ENCODE results near the gene RHO. TPM values are rescaled to one million over a fixed set of nuclear protein-coding genes. Genes with fewer than 3 reads are reported as not detected.

Gene RHO
- total RNA-seq, 2 donors from 2014 or later = not detected

DNA sequence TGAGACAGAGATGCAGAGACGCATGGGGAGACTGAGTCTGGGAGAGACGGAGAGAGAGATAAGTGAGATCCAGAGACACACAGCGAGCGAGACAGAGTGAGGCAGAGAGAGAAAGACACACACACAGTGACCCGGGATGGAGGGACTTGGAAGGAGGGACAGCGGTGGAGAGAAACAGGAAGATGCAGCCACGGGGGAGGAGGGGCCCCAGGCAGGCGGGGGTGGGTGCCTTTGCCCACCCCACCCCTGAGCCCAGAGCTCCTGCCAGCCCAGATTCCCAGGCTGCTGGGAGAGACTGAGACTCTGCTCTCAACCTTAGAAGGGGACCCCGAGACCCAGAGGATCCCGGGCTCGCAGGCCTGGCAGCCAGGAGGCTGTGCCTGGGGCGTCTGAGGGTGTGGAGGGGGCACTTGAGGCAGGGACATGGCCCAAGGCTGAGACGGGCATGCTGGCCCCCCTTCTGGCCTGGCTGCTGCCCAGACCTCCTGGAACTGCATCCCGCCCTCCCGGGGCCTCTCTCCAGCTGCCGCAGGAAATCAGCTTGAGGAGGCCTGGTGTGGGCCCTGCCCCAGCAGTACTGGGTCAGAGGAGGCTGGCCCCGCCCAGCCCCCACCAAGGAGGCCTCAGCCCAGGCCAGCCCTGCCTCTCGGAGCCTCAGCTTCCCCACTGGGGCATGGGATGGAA lies 32.6 kb downstream of the RHO start:
- TF ChIP-seq, protein P1, sequence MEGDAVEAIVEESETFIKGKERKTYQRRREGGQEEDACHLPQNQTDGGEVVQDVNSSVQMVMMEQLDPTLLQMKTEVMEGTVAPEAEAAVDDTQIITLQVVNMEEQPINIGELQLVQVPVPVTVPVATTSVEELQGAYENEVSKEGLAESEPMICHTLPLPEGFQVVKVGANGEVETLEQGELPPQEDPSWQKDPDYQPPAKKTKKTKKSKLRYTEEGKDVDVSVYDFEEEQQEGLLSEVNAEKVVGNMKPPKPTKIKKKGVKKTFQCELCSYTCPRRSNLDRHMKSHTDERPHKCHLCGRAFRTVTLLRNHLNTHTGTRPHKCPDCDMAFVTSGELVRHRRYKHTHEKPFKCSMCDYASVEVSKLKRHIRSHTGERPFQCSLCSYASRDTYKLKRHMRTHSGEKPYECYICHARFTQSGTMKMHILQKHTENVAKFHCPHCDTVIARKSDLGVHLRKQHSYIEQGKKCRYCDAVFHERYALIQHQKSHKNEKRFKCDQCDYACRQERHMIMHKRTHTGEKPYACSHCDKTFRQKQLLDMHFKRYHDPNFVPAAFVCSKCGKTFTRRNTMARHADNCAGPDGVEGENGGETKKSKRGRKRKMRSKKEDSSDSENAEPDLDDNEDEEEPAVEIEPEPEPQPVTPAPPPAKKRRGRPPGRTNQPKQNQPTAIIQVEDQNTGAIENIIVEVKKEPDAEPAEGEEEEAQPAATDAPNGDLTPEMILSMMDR (IDR thresholded peaks at IDR 0.05) = no peak
- DNase-seq (ENCODE audit: low spot score) = peak; percentile 59
- Histone ChIP-seq H3K27ac (peak overlapping the region; percentile 78 to 86), H3K27me3 (replicated peaks; ENCODE audit: insufficient read depth) (no peaks in the 10 kb centered on the region), H3K36me3 (peaks cover 39% of the 10 kb centered on the region), H3K9me3 (no peaks in the 10 kb centered on the region), H3K4me3 (peak overlapping the region; percentile 67), H3K4me1 (ENCODE audit: control insufficient read depth in 1 of 2, low read depth in 2 of 2) (peaks cover 57 to 83% of the 10 kb centered on the region in 2 donors)
- peak; percentile 59 for ATAC-seq (ENCODE audit: insufficient number of reproducible peaks, low FRiP score, low read depth)

DNA sequence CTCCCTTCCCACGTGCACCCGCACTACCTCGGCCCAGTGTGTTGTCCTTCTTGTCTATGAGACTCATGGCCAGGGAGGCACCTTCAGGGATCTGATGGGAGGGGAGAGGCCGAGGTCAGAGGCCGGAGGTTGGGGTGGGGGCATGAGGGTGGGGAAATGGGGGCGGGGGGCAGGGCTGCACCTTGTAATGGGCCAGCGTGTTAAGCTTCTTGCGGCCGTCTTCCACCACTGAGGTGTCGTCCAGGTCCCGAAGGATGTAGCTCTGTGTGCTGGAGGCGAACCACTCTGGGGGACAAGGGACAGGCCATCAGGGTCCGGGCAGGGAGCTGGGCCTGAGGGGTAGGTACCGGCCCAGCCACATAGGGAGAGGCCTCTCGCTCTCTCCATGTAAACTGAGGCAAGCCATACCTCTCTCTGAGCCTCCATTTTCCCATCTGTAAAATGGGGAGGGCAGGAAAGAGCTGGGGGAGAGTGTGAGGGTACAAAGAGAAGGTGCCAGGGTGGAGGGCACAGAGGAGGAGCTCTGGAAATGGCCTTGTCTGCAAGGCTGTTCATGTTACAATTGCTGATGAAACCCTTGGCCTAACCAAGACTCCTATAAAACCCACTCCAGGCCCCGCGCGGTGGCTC lies 33.3 kb downstream of the RHO start:
- Histone ChIP-seq H3K4me1 (ENCODE audit: control insufficient read depth in 1 of 2, low read depth in 2 of 2) (peaks cover 57 to 76% of the 10 kb centered on the region in 2 donors), H3K4me3 (no peak overlapping the region), H3K27ac (peak overlapping the region; percentile 78 to 86), H3K27me3 (replicated peaks; ENCODE audit: insufficient read depth) (no peaks in the 10 kb centered on the region), H3K9me3 (no peaks in the 10 kb centered on the region), H3K36me3 (peaks cover 45% of the 10 kb centered on the region)
- TF ChIP-seq, protein P1 (IDR thresholded peaks at IDR 0.05) = no peak
- no peak for DNase-seq (ENCODE audit: low spot score)
- no peak for ATAC-seq (ENCODE audit: insufficient number of reproducible peaks, low FRiP score, low read depth)

DNA sequence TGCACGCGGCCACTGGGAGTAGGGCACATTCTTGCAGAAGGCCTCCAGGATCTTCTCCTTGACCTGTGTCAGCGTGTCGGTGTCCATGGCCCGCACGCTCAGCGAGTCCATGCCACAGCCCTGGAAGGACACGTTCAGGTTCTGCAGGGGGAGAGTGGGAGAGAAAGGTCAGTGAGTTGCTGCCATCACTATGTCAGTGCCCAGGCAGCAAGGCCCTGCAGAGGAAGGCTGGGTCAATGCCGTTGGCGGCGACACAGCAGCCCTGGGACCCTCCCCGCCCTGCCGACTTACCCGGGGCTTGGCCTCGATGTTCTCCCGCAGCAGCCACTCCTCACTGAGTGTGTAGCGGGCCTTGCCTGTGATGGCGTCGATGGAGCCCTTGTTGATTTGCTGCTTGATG lies 34.4 kb downstream of the RHO start:
- no peak overlapping the region for H3K4me3 ChIP-seq
- H3K4me1 ChIP-seq (ENCODE audit: control insufficient read depth in 1 of 2, low read depth in 2 of 2) = peaks cover 46 to 66% of the 10 kb centered on the region in 2 donors
- DNase-seq (ENCODE audit: low spot score) (no peak), ATAC-seq (ENCODE audit: insufficient number of reproducible peaks, low FRiP score, low read depth) (no peak)
- no peaks in the 10 kb centered on the region for H3K9me3 ChIP-seq
- peaks cover 55% of the 10 kb centered on the region for H3K36me3 ChIP-seq
- H3K27ac ChIP-seq = no peak overlapping the region
- TF ChIP-seq, protein P1 (IDR thresholded peaks at IDR 0.05) = no peak
- H3K27me3 ChIP-seq (replicated peaks; ENCODE audit: insufficient read depth) = no peaks in the 10 kb centered on the region

DNA sequence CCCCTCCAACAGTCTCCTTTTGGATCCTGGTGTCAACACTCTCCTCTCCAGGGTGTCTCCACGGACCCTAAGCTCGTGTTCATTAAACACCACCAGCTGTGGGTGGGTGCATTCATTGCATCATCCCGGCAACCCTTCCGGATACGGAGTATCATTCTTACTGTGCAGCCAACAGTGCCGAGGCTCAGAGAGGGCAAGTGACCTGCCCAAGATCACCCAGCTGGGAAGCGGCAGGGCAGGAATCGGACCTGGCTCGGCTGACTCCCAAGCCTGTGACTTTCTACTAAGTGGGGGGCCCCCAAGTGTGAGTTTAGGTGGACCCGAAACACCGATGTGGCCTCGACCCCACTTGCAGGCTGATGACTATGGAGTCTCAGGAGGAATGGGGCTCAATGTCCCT lies 34.9 kb downstream of the RHO start:
- Histone ChIP-seq H3K27ac (peak overlapping the region in 1 of 2 donors; percentile 66), H3K4me1 (ENCODE audit: control insufficient read depth in 1 of 2, low read depth in 2 of 2) (peaks cover 43 to 61% of the 10 kb centered on the region in 2 donors)
- no peak for DNase-seq (ENCODE audit: low spot score)

More for the DNA sequence above, 34.9 kb downstream of the RHO start:
- ATAC-seq (ENCODE audit: insufficient number of reproducible peaks, low FRiP score, low read depth) = no peak
- Histone ChIP-seq H3K27me3 (replicated peaks; ENCODE audit: insufficient read depth) (no peaks in the 10 kb centered on the region), H3K9me3 (no peaks in the 10 kb centered on the region), H3K4me3 (no peak overlapping the region), H3K36me3 (peaks cover 55% of the 10 kb centered on the region)
- TF ChIP-seq, protein P1 (IDR thresholded peaks at IDR 0.05) = no peak
